Measurements from ENCODE around the gene RNF150. TPM values are rescaled to one million over a fixed set of nuclear protein-coding genes. Genes with fewer than 3 reads are reported as not detected.

The RNF150 gene
- total and polyA plus RNA-seq, 2 experiments from 2014 or later: 4.2 to 9.2 TPM

DNA sequence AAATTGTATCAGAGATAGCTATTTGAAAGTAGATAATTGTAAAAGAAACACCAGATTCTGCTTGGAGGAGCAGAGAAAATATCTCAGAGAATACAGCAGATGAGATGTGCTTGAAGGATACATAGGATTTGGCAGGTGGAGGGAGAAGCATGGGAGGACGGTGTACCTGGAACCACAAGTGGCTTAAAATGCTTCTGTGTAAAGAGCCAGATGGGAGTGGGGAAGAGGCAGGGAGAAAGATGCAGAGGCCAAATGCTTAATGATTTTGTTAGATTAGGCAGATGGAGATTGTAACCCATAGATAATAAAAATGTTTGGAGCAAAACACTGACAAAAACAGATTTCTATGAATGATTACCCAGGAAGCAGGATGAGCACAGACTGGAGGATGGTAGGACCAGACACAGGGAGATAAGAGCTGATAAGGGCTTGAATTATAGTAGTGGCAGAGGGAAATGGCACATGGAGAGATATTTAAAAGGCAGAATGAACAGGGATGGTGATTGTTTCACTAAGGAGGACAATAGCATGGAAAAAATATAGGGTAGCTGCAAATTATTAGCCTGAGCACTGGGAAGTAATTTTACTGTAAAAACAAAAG lies 231.4 kb downstream of the RNF150 start:
- Histone ChIP-seq H3K27ac (no peak overlapping the region), H3K4me2 (no peak overlapping the region), H3K79me2 (no peaks in the 10 kb centered on the region), H3K9me3 (ENCODE audit: low read depth) (no peaks in the 10 kb centered on the region), H3K9me2 (replicated peaks; ENCODE audit: insufficient read depth) (no peaks in the 10 kb centered on the region), H4K20me1 (ENCODE audit: insufficient read depth, poor library complexity, severe bottlenecking) (no peaks in the 10 kb centered on the region), H2AFZ (no peak overlapping the region), H3K27me3 (no peaks in the 10 kb centered on the region), H3K4me3 (no peak overlapping the region), H3K4me1 (ENCODE audit: insufficient read depth) (peaks cover 8% of the 10 kb centered on the region), H3K36me3 (replicated peaks; ENCODE audit: insufficient read depth, low read depth) (no peaks in the 10 kb centered on the region)
- WGBS (ENCODE audit: low lambda C conversion rate, missing lambda C conversion rate): 76% methylated on average over 1 of the region's 1 CpG
- DNase-seq (ENCODE audit: low spot score): no peak
- TF ChIP-seq EZH2phosphoT487 (IDR thresholded peaks at IDR 0.05; ENCODE audit: low read depth, severe bottlenecking, unreplicated experiment) (no peak), EZH2 (IDR thresholded peaks at IDR 0.05; ENCODE audit: borderline replicate concordance) (no peak)
- TF ChIP-seq, protein P1, sequence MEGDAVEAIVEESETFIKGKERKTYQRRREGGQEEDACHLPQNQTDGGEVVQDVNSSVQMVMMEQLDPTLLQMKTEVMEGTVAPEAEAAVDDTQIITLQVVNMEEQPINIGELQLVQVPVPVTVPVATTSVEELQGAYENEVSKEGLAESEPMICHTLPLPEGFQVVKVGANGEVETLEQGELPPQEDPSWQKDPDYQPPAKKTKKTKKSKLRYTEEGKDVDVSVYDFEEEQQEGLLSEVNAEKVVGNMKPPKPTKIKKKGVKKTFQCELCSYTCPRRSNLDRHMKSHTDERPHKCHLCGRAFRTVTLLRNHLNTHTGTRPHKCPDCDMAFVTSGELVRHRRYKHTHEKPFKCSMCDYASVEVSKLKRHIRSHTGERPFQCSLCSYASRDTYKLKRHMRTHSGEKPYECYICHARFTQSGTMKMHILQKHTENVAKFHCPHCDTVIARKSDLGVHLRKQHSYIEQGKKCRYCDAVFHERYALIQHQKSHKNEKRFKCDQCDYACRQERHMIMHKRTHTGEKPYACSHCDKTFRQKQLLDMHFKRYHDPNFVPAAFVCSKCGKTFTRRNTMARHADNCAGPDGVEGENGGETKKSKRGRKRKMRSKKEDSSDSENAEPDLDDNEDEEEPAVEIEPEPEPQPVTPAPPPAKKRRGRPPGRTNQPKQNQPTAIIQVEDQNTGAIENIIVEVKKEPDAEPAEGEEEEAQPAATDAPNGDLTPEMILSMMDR (IDR thresholded peaks at IDR 0.05; ENCODE audit: poor library complexity): no peak

DNA sequence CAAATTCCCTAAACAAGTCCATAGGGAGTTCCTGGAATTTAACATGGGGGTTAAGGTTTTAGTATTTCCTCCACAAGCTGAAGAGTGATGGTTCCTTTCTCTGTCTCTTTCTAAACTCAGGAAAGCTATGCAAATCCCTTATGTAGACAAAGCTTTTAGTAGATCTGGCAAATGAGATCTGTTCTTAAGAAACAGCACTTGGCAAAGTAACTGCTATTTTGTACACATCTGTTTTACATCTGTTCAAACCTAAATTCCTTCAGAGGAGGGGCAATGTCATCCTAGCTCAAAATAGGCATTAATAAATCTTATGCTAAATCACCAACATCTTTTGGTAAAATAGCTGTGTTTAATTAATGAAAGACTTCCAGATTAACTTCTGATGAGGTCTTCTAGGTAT lies 239.3 kb downstream of the RNF150 start:
- peak; percentile 29 for DNase-seq (ENCODE audit: low spot score)
- TF ChIP-seq, protein P1 (IDR thresholded peaks at IDR 0.05; ENCODE audit: poor library complexity): no peak
- TF ChIP-seq EZH2phosphoT487 (IDR thresholded peaks at IDR 0.05; ENCODE audit: low read depth, severe bottlenecking, unreplicated experiment) (no peak), EZH2 (IDR thresholded peaks at IDR 0.05; ENCODE audit: borderline replicate concordance) (no peak)
- Histone ChIP-seq H3K27me3 (peaks cover 15% of the 10 kb centered on the region), H3K27ac (peak overlapping the region; percentile 2), H3K9me3 (ENCODE audit: low read depth) (no peaks in the 10 kb centered on the region), H3K36me3 (replicated peaks; ENCODE audit: insufficient read depth, low read depth) (no peaks in the 10 kb centered on the region), H3K4me1 (ENCODE audit: insufficient read depth) (peaks cover 8% of the 10 kb centered on the region), H3K9me2 (replicated peaks; ENCODE audit: insufficient read depth) (no peaks in the 10 kb centered on the region), H3K4me2 (peak overlapping the region; percentile 47), H4K20me1 (ENCODE audit: insufficient read depth, poor library complexity, severe bottlenecking) (no peaks in the 10 kb centered on the region), H2AFZ (no peak overlapping the region), H3K4me3 (no peak overlapping the region), H3K79me2 (no peaks in the 10 kb centered on the region)

DNA sequence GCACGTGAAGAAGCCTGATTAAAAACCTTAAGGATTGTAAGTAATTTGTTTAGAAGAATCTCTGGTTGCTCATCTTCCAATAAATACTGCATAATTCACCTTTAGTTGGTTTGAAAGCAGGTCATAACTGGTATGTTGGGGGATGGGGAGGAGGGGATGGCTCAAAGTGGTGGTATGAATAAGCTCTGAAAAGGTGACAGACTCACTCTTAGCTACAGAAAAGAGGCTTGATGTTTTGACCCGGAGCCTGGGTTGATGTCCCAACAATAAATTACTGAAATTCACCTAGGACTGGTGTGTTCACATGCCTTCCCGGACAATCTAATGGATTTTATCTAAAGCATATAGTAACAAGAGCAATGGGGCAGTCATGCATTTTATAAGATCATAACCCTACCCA lies 245.2 kb downstream of the RNF150 start:
- TF ChIP-seq, protein P1 (IDR thresholded peaks at IDR 0.05; ENCODE audit: poor library complexity): no peak
- TF ChIP-seq EZH2phosphoT487 (IDR thresholded peaks at IDR 0.05; ENCODE audit: low read depth, severe bottlenecking, unreplicated experiment) (no peak), EZH2 (IDR thresholded peaks at IDR 0.05; ENCODE audit: borderline replicate concordance) (no peak)
- peaks cover 5% of the 10 kb centered on the region for H3K4me1 ChIP-seq (ENCODE audit: insufficient read depth)
- no peak overlapping the region for H3K4me2 ChIP-seq
- no peak overlapping the region for H2AFZ ChIP-seq
- peaks cover 4% of the 10 kb centered on the region for H3K9me3 ChIP-seq (ENCODE audit: low read depth)
- H4K20me1 ChIP-seq (ENCODE audit: insufficient read depth, poor library complexity, severe bottlenecking): no peaks in the 10 kb centered on the region
- no peak overlapping the region for H3K27ac ChIP-seq
- no peak for DNase-seq (ENCODE audit: low spot score)
- H3K9me2 ChIP-seq (replicated peaks; ENCODE audit: insufficient read depth): no peaks in the 10 kb centered on the region
- WGBS (ENCODE audit: low lambda C conversion rate, missing lambda C conversion rate): 60% methylated on average over 3 of the region's 3 CpGs
- H3K4me3 ChIP-seq: no peak overlapping the region
- no peaks in the 10 kb centered on the region for H3K79me2 ChIP-seq
- peaks cover 15% of the 10 kb centered on the region for H3K27me3 ChIP-seq
- H3K36me3 ChIP-seq (replicated peaks; ENCODE audit: insufficient read depth, low read depth): no peaks in the 10 kb centered on the region
